NOMO-1 treated with DMSO at 0.1 percent for 48 hours (cell line): ENCODE data around the gene SERAC1.

Experiments used
- DNase-seq: peaks from one replicate; lab custom pipeline; 2025; ENCODE audit not compliant: unreplicated experiment; lab: John Stamatoyannopoulos, UW

SERAC1 gene

DNA sequence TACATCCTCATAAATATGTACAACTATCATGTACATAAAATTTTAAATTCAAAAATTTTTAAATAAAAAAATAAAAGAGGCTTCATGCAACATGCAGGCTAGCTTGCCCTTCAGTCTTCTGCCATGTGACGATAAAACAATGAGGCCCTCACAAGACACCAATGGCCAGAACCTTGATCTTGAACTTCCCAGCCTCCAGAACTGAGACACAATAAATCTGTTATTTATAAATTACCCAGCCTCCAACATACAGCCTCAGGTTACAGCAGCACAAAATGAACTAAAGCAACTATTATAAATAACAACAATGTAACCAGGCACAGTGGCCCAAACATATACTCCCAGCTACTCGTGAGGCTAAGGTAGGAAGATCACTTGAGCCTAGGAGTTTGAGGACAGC lies 42.8 kb downstream of the SERAC1 start:
- DNase-seq = no peak

DNA sequence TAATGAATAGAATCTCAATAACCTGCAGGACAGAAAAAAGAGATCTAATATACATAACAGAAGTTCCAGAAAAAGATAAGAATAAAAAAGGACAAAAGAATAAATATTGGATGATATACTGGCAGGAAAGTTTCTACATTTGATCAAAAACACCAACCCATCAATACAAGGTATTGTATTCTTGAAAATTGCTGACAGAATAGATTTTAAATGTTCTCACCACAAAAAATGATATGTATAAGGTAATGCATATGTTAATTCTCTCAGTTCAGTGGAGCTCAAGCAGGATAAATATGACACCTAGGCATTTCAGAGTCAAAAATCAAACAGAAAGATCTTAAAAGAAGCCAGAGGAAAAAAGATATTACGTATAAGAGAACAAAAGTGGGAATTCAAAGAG lies 43.8 kb downstream of the SERAC1 start:
- no peak for DNase-seq

DNA sequence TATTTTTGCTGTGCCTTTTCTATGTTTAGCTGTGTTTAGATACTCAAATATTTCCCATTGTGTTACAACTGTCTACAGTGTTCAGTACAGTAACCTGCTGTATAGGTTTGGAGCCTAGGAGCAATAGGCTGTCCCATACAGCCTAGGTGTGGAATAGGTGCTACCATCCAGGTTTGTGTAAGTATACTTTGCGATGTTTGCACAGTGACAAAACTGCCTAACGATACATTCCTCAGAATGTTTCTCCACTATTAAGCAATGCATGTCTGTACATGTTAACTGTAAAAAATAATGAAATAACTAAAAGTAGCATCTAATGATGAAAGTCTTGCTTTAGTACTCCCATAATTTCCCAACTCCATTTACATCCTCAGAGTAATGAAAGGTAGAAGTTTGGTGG lies 46.0 kb downstream of the SERAC1 start:
- DNase-seq = no peak

GRCh38 chr6:158121335-158121734 lies 46.7 kb downstream of the SERAC1 start:
- no peak for DNase-seq

- DNase-seq = no peak
These were observed 49.2 kb downstream of the SERAC1 start for GRCh38 chr6:158118886-158119285.

GRCh38 chr6:158115508-158115907 lies 52.6 kb downstream of the SERAC1 start:
- no peak for DNase-seq

DNA sequence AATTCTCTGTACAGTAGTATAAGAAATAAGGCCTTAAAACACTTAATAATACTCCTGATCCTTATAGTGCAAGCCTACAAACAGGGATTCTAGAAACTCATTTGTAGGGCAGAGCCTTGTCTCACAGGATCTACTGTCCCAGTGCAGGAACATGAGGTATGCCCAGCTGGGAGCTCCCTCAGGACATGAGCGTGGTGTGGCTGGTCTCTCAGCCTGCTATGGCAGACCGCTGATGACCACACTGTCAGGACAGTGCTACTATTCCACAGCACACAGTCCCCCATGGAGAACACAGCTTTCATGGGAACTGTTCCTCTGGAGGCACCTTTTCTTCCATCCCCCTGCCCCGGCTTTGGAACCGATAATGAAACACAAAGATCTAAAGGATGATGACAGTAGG lies 53.0 kb downstream of the SERAC1 start:
- no peak for DNase-seq

GRCh38 chr6:158113802-158114201 lies 54.3 kb downstream of the SERAC1 start:
- no peak for DNase-seq

DNA sequence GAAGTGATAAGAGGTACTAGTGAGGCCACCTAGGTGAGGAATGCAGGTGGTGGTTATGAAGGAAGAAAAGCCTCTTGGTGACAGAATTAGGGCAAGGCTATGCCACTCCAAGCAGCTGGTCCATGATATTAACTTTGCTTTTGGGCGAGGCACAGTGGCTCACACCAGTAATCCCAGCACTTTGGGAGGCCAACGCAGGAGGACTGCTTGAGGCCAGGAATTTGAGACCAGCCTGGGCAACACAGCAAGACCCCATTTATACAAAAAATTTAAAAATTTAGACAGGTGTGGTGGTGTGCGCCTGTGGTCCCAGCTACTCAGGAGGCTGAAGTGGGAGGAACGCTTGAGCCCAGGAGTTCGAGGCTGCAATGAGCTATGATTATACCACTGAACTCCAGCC lies 56.1 kb downstream of the SERAC1 start:
- no peak for DNase-seq

- DNase-seq = no peak
These were observed 57.1 kb downstream of the SERAC1 start for GRCh38 chr6:158110986-158111385.

GRCh38 chr6:158109748-158110147 lies 58.3 kb downstream of the SERAC1 start:
- DNase-seq = peak; percentile 3

- no peak for DNase-seq
These were observed 63.4 kb downstream of the SERAC1 start for GRCh38 chr6:158104696-158105095.

- no peak for DNase-seq
These were observed 64.8 kb downstream of the SERAC1 start for GRCh38 chr6:158103228-158103627.

- DNase-seq = no peak
These were observed 72.4 kb downstream of the SERAC1 start for GRCh38 chr6:158095671-158096070.

DNA sequence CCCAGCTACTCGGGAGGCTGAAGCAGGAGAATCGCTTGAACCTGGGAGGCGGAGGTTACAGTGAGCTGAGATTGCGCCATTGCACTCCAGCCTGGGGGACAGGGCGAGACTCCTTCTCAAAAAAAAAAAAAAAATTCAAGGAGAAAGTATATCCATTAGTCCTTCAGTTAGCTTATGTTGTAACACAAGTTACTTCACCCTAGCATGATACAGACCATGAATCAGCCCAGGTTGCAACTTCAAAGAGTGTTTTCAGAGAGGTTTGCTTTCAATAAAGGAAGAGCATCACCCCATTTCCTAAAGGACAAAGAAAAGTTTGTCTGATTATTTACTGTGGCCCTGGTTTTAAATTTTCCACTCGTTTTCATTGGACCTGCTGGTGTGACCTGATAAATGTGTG lies 73.0 kb downstream of the SERAC1 start:
- peak; percentile 3 for DNase-seq

- no peak for DNase-seq
These were observed 75.3 kb downstream of the SERAC1 start for GRCh38 chr6:158092806-158093205.

GRCh38 chr6:158087224-158087867 lies 80.7 kb downstream of the SERAC1 start:
- DNase-seq = peak; percentile 28

DNA sequence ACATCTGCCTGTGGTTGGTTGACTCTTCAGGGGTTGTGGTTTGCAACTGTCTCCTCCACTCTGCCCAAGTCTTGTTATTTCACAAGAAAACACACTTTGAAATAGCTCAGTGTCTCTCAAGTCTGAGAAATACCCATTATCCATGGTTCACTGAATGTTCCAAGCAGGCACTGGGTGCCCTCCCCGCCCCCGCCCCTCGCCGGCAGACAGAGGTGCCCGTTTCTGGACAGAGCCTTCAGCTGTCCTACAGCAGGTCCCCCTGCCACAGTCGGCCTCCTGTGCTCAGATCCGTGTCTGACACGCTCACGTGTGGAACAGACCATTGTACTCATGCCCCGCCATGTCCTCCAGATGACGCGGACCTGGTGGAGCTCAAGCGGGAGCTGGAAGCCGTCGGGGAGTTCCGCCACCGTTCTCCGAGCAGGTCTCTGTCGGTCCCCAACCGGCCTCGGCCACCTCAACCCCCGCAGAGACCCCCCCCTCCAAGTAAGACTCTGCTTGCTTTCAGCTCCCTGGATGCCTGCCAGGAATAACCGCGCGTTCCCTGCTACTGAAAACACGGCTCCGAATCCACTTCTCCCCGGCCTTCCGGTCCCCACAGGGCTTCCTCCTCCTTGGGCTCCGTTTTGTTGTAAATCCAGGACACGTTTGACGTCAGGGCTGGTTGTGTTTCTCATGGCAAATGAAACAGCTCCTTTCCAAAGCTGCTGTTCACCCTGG lies 81.4 kb downstream of the SERAC1 start:
- DNase-seq = peak; percentile 95

DNA sequence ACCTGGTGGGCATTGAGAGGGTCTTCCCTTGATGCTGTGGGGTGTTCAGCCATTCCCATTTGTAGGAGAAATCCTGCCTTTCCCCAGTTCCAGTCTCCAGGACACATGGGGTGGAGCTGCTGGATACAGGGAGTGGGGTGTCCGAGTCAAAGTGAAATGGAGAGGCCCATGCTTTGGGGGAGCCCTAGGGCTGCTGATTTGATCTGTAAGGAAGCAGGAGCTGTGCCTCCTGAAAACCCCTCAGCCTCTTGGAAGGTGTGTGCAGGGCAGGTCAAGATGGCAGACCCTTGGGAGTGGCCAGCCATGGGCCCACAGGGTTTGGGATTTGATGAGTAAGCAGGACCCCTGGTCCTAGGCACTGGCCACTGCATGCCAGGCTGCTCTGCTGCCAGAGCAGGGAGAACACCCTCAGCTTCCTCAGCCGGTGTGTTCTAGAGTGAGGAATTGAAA lies 82.0 kb downstream of the SERAC1 start:
- no peak for DNase-seq

GRCh38 chr6:158085261-158086053 lies 82.6 kb downstream of the SERAC1 start:
- no peak for DNase-seq

DNA sequence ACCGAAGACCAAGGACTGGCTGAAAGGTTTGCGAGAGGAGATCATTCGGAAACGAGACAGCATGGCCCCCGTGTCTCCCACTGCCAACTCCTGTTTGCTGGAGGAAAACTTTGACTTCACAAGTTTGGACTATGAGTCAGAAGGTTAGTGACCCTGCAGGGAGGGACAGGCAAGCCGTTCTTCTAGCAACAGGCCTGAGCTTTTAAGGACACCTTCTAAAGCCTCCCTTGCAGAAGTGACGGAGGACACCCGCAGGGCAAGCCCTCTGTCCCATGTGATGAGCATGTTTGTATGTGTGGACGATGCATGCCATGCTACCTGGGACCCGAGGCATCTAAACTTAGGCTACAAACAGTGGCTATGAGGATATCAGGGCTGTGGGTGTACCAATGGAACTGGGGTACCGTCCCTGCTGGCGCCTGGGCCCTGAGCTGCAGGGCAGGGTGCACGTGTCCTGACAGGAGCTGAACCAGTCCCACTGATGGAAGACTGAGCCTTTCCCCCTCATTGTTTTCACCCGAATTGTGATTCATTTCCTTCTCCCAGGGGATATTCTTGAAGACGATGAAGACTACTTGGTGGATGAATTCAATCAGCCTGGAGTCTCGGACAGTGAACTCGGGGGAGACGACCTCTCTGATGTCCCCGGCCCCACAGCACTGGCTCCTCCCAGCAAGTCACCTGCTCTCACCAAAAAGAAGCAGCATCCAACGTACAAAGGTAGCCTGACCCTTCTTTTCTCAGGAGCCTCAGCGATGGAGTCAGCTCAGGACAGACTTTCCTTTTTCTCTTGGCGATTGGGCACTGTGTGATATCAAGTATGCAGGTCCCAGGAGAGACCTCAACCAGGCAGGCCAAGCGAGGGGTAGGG lies 84.4 kb downstream of the SERAC1 start:
- DNase-seq = no peak
